Stomach smooth muscle (tissue), 2 donors: ENCODE measurements around the gene MTHFD1L.

Experiments used
- H3K27ac ChIP-seq: one replicate; pipeline ENCODE4 v1.7.0; 2013; ENCODE audit warnings: mild to moderate bottlenecking, low read length, inconsistent platforms
- H3K27me3 ChIP-seq, 2 donors: one replicate each; pipeline ENCODE4 v1.7.0; 2013; ENCODE audit warnings: low read length in 2 of 2; ENCODE audit not compliant: insufficient read depth in 2 of 2, control insufficient read depth in 1 of 2
- H3K36me3 ChIP-seq, 2 donors: one replicate each; pipeline ENCODE4 v1.7.0; 2013; ENCODE audit warnings: low read length in 2 of 2; ENCODE audit not compliant: control insufficient read depth in 2 of 2, insufficient read depth in 2 of 2
- H3K4me1 ChIP-seq: one replicate; pipeline ENCODE4 v1.7.0; 2013; ENCODE audit warnings: low read length; ENCODE audit not compliant: control insufficient read depth, insufficient read depth
- H3K4me3 ChIP-seq, 2 donors: one replicate each; pipeline ENCODE4 v1.7.0; 2013; ENCODE audit warnings: low read length in 2 of 2
- H3K9ac ChIP-seq, 2 donors: one replicate each; pipeline ENCODE4 v1.7.0; 2013; ENCODE audit warnings: low read length in 2 of 2, mild to moderate bottlenecking in 1 of 2
- H3K9me3 ChIP-seq, 2 donors: one replicate each; pipeline ENCODE4 v1.7.0; 2013; ENCODE audit warnings: low read length in 2 of 2; ENCODE audit not compliant: control insufficient read depth in 2 of 2
- donor health status: healthy.
- donor health status: Pancreatic carcinoma.

Gene MTHFD1L

DNA sequence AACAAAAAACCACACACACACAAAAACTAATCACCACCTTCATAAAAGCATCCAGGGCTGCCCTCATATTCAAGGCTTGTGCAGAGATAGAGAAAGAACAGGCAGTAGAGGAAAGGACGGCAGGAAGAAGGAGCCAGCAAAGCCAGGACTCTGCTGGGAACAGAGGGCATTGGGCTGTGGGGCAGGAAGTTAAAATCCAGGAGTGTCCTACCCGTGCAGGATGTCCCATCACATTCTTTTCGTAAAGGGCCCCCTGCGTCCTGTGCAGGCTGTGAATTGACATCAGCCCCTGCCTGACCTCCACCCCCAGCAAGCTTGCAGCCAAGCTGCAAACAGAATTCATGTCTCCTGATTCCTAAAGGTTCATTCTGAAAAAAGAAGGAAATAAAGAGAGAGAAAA is 277.8 kb downstream of the MTHFD1L start:
- no peak overlapping the region for H3K4me3 ChIP-seq
- no peaks in the 10 kb centered on the region for H3K36me3 ChIP-seq
- H3K9ac ChIP-seq, result no peak overlapping the region
- no peak overlapping the region for H3K27ac ChIP-seq
- peaks cover 2% of the 10 kb centered on the region for H3K4me1 ChIP-seq
- no peaks in the 10 kb centered on the region for H3K27me3 ChIP-seq
- H3K9me3 ChIP-seq, result no peaks in the 10 kb centered on the region

DNA sequence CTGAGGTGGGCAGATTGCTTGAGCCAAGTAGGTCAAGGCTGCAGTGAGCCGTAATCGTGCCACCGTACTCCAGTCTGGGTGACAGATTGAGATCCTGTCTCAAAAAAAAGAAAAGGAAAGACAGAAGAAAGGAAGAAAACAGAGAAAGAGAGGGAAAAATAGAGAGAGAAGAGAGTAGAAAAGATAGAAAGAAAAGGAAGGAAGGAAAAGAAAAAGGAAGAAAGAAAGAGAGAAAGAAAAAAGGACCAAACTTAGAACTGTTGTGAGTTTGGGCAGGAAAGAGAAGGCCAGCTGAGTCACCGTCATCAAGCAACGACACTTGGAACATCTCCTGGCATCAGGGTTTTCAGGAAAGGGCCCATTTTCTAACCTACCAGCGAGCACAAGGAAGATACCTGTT is 278.3 kb downstream of the MTHFD1L start:
- Histone ChIP-seq H3K9ac (no peak overlapping the region), H3K9me3 (no peaks in the 10 kb centered on the region), H3K27ac (no peak overlapping the region), H3K4me1 (peaks cover 2% of the 10 kb centered on the region), H3K4me3 (no peak overlapping the region), H3K36me3 (no peaks in the 10 kb centered on the region), H3K27me3 (no peaks in the 10 kb centered on the region)

DNA sequence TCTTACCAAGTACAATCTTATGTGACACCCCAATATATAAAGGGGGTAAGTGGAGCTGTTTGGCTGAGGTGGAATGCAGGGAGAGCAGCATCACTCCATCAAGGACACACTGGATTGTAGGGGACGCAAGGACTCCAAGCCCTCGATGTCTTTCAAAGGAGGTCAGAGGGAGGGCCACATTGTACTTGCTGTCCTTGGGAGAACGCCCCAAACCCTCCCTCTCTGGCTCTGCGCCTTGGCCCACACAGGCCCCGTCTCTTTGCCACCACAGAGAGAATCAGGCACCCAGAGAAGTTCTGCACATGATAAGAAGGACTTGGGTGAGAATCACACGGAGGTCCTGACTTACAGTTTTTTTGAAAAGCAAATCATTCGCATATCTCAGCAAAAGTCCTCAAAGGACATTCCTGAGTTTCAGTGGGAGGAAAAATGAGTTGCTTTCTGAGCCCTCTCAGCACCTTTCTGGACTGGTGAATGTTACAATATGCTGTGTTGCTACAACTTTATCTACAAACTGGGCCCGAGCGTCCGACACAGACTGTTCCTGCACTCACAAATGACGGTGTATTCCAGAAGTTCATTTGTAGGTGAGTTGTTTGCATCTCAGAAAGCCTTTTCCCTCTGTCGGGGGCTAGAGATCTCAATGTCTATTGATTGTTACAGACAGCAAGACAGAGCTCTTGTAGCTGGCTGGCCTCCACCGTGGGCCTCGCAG is 281.8 kb downstream of the MTHFD1L start:
- no peak overlapping the region for H3K4me3 ChIP-seq
- H3K36me3 ChIP-seq, result no peaks in the 10 kb centered on the region
- no peaks in the 10 kb centered on the region for H3K27me3 ChIP-seq
- no peaks in the 10 kb centered on the region for H3K9me3 ChIP-seq
- H3K27ac ChIP-seq, result no peak overlapping the region
- H3K4me1 ChIP-seq, result peaks cover 2% of the 10 kb centered on the region
- no peak overlapping the region for H3K9ac ChIP-seq

DNA sequence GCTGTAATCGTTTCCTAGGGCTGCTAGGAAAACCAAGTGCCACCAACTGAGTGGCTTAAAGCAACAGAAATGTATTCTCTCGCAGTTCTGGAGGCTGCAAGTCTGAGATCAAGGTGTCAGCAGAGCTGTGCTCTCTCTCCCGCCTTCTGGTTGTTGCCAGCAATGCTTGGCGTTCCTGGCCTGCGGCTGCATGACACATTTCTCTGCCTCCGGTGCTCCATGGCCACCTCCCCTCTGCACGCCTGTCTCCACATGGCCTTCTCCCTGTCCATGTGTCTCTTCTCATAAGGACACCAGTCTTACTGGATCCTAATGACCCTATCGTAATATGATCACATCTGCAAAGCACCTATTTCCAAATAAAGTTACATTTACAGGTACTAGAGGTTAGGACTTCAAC is 282.6 kb downstream of the MTHFD1L start:
- Histone ChIP-seq H3K36me3 (no peaks in the 10 kb centered on the region), H3K4me1 (peaks cover 2% of the 10 kb centered on the region), H3K9ac (no peak overlapping the region), H3K4me3 (no peak overlapping the region), H3K27me3 (no peaks in the 10 kb centered on the region), H3K9me3 (no peaks in the 10 kb centered on the region), H3K27ac (no peak overlapping the region)

DNA sequence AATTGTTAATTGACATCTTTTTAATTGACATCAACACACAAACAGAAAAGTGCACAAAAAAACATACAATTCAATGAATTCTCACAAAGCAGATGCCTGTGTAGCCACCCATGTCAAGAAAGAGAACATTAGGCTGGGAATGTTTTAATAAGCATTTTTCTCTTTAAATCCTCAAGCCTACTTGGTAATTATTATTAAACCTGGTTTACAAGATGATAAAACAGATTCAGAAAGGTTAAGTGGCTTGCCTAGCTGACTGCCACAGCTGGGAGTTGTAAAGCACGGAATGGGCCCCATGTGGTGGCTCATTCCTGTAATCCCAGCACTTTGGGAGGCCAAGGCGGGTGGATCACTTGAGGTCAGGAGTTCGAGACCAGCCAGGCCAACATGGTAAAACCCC is 284.3 kb downstream of the MTHFD1L start:
- peaks cover 7% of the 10 kb centered on the region for H3K4me1 ChIP-seq

More for the DNA sequence above, 284.3 kb downstream of the MTHFD1L start:
- no peaks in the 10 kb centered on the region for H3K9me3 ChIP-seq
- H3K4me3 ChIP-seq, result no peak overlapping the region
- H3K36me3 ChIP-seq, result no peaks in the 10 kb centered on the region
- H3K27me3 ChIP-seq, result no peaks in the 10 kb centered on the region
- H3K27ac ChIP-seq, result no peak overlapping the region
- no peak overlapping the region for H3K9ac ChIP-seq
